Karpas-422 (cell line): ENCODE data around the gene TNFRSF18. TPM values are rescaled to one million over a fixed set of nuclear protein-coding genes. Genes with fewer than 3 reads are reported as not detected.
"Not testable (repeated sequence)": the region's sequence is repeated elsewhere in the genome, so short reads cannot be mapped to it uniquely, and the experiment has no call there.

Experiments
- DNase-seq: peaks from one replicate; pipeline ENCODE4 v3.0.0-alpha.2; 2015
- H2AFZ ChIP-seq: fragments of 200-600 bp; sonication (generic); 2 replicates; pipeline ENCODE4 v1.6.1; 2014; ENCODE audit warnings: antibody characterized with exemption, low read length, mixed read lengths
- H3K27ac ChIP-seq: fragments of 200-600 bp; sonication (generic); 2 replicates; pipeline ENCODE4 v1.5.1; 2014; ENCODE audit warnings: mild to moderate bottlenecking, low read length, moderate library complexity
- H3K27me3 ChIP-seq: fragments of 200-600 bp; sonication (generic); 2 replicates; pipeline ENCODE4 v1.6.1; 2014; ENCODE audit warnings: low read length, mixed read lengths
- H3K36me3 ChIP-seq: fragments of 200-600 bp; sonication (generic); 2 replicates; pipeline ENCODE4 v1.6.1; 2014; ENCODE audit warnings: low read length, mixed read lengths; ENCODE audit not compliant: insufficient read depth
- H3K4me1 ChIP-seq: fragments of 200-600 bp; sonication (generic); 2 replicates; pipeline ENCODE4 v1.6.1; 2014; ENCODE audit warnings: mild to moderate bottlenecking, low read length, mixed read lengths
- H3K4me2 ChIP-seq: fragments of 200-600 bp; sonication (generic); 2 replicates; pipeline ENCODE4 v1.6.1; 2014; ENCODE audit warnings: low read length, low read depth, mild to moderate bottlenecking; ENCODE audit not compliant: poor library complexity, severe bottlenecking
- H3K4me3 ChIP-seq: fragments of 200-600 bp; sonication (generic); 2 replicates; pipeline ENCODE4 v1.5.1; 2014; ENCODE audit warnings: mild to moderate bottlenecking, antibody characterized with exemption, low read length, mixed read lengths
- H3K79me2 ChIP-seq: fragments of 200-600 bp; sonication (generic); 2 replicates; pipeline ENCODE4 v1.6.1; 2014; ENCODE audit warnings: mild to moderate bottlenecking, low read length, mixed read lengths
- H3K9ac ChIP-seq: fragments of 200-600 bp; sonication (generic); 2 replicates; pipeline ENCODE4 v1.6.0; 2014; ENCODE audit warnings: low read length
- H3K9me2 ChIP-seq: fragments of 200-600 bp; sonication (generic), shearing (Covaris generic); replicated peaks from 2 replicates; pipeline ENCODE4 v1.6.0; 2014; ENCODE audit warnings: mild to moderate bottlenecking, low read length, moderate library complexity; ENCODE audit not compliant: insufficient read depth
- H3K9me3 ChIP-seq: fragments of 300-700, 200-600 bp; sonication (generic); 2 replicates; pipeline ENCODE4 v1.6.1; 2014; ENCODE audit warnings: low read length, mixed read lengths
- H4K20me1 ChIP-seq: fragments of 200-600 bp; sonication (generic); 2 replicates; pipeline ENCODE4 v1.6.1; 2014; ENCODE audit warnings: mild to moderate bottlenecking, antibody characterized with exemption, low read length, low read depth; ENCODE audit not compliant: insufficient read depth
- total RNA-seq: library from RNA; depleted of rRNA; stranded (reverse); fragments of >200 nt; shearing (Covaris generic); gene quantifications from 2 replicates; pipeline ENCODE4 v1.2.3, GENCODE V29; 2014; ENCODE audit warnings: low replicate concordance

The TNFRSF18 gene
- total RNA-seq, 1 experiment from 2014 or later, result 0.30 TPM

DNA sequence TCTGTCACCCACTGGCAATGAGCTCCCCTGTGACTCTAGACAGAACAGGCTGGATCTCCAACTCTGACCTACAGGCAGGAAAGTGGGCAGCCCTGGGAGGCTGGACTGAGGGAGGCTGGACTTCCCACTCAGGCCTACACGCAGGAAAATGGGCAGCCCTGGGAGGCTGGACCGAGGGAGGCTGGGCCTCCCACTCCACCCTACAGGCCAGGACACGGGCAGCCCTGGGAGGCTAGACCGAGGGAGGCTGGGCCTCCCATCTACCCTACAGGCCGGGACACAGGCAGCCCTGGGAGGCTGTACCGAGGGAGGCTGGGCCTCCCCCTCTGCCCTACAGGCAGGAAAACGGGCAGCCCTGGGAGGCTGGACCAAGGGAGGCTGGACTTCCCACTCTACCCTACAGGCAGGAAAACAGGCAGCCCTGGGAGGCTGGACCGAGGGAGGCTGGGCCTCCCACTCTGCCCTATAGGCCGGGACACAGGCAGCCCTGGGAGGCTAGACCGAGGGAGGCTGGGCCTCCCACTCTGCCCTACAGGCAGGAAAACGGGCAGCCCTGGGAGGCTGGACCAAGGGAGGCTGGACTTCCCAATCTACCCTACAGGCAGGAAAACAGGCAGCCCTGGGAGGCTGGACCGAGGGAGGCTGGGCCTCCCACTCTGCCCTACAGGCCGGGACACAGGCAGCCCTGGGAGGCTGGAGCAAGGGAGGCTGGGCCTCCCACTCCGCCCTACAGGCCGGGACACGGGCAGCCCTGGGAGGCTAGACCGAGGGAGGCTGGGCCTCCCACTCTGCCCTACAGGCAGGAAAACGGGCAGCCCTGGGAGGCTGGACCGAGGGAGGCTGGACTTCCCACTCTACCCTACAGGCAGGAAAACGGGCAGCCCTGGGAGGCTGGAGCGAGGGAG is 41.9 kb upstream of the TNFRSF18 start:
- not testable (repeated sequence) for H3K27me3 ChIP-seq, H3K4me3 ChIP-seq, DNase-seq, H3K9me2 ChIP-seq, H3K4me1 ChIP-seq, H3K9ac ChIP-seq, H3K27ac ChIP-seq, H3K4me2 ChIP-seq, H3K79me2 ChIP-seq, H3K9me3 ChIP-seq, H3K36me3 ChIP-seq, H2AFZ ChIP-seq
- 0 out of 2 replicates have a peak, but pooled peaks cover 13% of the 10 kb centered on the region for H4K20me1 ChIP-seq

DNA sequence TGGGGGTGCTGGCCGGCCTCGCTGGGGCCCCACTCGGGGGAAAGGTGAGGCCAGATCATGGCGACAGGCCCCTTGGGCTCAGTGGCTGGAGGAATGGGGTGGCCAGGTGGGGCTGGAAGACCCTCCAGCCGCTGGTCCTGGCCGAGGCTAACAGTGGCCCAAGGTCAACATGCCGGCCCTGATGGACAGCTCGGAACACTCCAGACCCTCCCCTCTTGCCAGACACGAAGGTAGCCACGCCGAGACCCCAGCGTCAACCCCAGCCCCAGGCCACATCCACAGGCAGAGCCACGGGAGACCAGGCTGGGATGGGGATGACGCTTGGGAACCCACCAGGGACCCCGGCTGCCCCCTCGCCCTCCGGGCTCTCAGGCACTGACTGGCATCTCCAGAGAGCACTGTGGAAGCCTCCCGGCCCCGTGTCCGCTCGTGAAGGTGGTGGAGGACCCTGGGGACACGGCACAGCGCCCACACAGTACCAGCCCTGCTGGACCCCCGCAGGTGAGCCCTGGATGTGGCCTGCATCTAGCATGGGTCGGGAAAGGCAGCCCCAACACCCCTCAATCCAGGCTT is 41.0 kb upstream of the TNFRSF18 start:
- Histone ChIP-seq H3K4me1 (no peaks in the 10 kb centered on the region), H3K79me2 (no peaks in the 10 kb centered on the region), H3K9me2 (no peaks in the 10 kb centered on the region), H4K20me1 (0 out of 2 replicates have a peak, but pooled peaks cover 13% of the 10 kb centered on the region), H3K4me3 (no peak overlapping the region), H3K27me3 (no peaks in the 10 kb centered on the region), H3K36me3 (no peaks in the 10 kb centered on the region), H3K27ac (no peak overlapping the region), H3K9ac (no peak overlapping the region), H3K4me2 (no peak overlapping the region), H2AFZ (no peak overlapping the region), H3K9me3 (no peaks in the 10 kb centered on the region)
- no peak for DNase-seq

DNA sequence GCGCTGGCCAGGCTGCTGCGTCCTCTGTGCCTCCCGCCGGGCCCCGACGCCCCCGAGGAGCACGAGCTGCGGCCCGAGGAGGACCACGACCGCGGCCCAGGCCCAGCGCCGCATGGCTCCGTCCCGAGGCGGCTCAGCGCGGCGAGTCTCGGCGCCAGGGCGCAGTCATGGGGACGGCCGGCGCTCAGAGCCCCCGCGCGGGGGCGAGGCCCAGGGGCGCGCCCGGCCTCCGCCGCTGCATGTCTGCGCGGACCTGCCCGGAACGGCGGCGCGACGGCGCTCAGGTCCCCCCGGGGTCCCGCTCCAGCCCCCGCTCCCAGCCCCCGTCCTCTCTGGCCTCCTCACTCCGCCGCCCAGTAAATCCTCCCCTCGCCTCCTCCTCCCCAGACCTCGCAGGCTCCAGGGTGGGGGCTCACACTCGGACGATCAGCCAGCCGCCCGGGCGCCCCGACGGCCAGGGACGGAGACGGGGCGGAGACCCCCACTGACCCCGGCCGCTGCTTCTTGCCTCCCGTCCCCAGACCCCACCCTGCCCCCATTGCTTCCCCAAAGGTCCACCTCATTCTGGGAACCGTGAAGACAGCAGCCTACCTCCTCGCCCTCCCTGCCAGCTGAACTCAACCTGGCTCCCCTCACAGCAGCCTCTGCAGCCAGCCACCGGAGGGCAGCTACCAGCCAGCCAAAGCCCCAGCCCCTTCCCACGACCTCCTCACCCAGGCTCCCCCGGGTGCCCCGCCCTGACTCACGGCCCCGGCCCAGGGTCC is 40.4 kb upstream of the TNFRSF18 start, which contains the start of gene C1QTNF12:
Gene C1QTNF12, minus strand, starts transcription at position 146 of the 764 bp plus-strand sequence. Its CDS starts 32 bp downstream, at position 114.
- no peaks in the 10 kb centered on the region for H3K9me3 ChIP-seq
- H3K9me2 ChIP-seq, result no peaks in the 10 kb centered on the region
- no peak within 1 kb of the TSS for H3K4me3 ChIP-seq
- no peak within 1 kb of the TSS for H3K27ac ChIP-seq
- H4K20me1 ChIP-seq, result peaks cover 13% of the 10 kb centered on the region; the same call in 1 of the 2 replicates
- no peaks in the 10 kb centered on the region for H3K36me3 ChIP-seq
- H3K27me3 ChIP-seq, result no peaks in the 10 kb centered on the region
- no peak within 1 kb of the TSS for H3K9ac ChIP-seq
- no peak within 1 kb of the TSS for H3K4me2 ChIP-seq
- no peaks in the 10 kb centered on the region for H3K79me2 ChIP-seq
- DNase-seq, result peak; percentile 63
- no peak within 1 kb of the TSS for H2AFZ ChIP-seq
- H3K4me1 ChIP-seq, result no peaks in the 10 kb centered on the region

DNA sequence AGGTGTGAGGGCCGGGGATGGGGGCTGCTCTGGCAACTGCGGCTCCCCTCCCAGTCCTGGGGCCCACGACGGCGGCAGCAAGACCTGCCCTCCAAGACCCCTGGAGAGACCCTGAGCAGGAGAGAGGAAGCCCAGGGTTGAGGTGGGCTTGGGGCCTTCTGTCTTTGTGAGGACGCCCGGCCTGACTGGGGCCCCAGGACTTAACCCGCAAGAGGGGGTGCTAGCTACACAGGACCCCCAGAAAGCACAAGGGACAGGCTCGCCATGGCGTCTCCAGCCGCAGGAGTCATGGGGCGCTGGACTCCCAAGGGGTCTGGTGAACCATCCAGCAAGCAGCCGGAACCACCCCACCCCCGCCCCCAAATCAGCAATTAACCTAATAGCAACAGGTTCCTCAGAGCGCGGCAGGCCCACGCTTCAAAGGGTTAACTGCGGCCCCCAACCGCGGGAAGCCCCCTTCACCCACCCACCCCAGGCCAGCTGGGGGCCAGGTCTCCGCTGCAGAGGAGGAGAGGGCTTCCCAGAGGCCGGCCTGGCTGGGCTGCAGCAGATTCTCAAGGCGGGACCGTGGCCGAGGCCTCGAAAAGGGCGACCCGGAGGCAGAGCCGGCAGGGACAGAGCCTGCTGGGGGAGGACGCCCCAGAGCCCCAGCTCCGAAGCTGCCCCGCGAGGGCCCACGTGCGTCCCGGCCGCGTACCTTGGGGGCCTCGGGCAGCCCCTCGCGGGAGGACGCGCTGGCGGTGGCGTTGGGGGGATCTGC is 39.6 kb upstream of the TNFRSF18 start:
- H3K4me2 ChIP-seq, result no peak overlapping the region
- H3K4me3 ChIP-seq, result no peak overlapping the region
- H3K27me3 ChIP-seq, result no peaks in the 10 kb centered on the region
- no peak for DNase-seq
- no peaks in the 10 kb centered on the region for H3K9me3 ChIP-seq
- H3K9ac ChIP-seq, result no peak overlapping the region
- H3K9me2 ChIP-seq, result no peaks in the 10 kb centered on the region
- H3K27ac ChIP-seq, result no peak overlapping the region
- no peaks in the 10 kb centered on the region for H3K4me1 ChIP-seq
- no peaks in the 10 kb centered on the region for H3K36me3 ChIP-seq
- no peak overlapping the region for H2AFZ ChIP-seq
- H4K20me1 ChIP-seq, result peaks cover 11% of the 10 kb centered on the region; the same call in 1 of the 2 replicates
- no peaks in the 10 kb centered on the region for H3K79me2 ChIP-seq

DNA sequence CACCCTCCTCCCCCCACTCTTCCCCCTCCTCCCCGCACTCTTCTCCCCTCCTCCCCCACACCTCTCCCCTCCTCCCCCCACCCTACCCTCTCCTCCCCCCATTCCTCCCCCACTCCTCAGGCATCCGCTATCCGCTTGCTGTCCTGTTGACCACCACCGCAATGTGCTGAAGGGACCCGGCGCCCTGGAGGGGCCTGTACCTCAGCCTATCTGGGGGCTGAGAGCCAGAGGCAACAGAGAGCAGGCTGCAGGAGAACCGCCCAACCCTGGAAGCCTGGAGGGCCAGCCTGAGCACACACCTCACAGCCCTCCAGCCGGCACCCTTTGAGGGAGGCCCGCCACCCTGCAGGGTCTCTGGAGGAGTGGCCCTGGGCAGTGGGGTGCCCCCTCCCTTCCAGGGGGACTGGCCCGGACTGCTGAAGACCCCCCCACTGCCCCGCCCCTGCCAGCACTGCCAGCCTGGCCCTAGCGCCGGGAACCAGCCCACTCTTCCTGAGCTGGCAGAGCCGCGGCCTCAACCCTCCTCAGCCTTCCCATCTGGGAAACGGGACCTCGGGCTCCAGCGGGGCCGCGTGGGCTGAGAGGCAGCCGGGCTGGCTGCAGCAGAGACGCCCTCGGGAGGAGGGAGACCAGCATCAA is 38.9 kb upstream of the TNFRSF18 start:
- Histone ChIP-seq H3K9me2 (no peaks in the 10 kb centered on the region), H3K4me1 (no peaks in the 10 kb centered on the region)

DNA sequence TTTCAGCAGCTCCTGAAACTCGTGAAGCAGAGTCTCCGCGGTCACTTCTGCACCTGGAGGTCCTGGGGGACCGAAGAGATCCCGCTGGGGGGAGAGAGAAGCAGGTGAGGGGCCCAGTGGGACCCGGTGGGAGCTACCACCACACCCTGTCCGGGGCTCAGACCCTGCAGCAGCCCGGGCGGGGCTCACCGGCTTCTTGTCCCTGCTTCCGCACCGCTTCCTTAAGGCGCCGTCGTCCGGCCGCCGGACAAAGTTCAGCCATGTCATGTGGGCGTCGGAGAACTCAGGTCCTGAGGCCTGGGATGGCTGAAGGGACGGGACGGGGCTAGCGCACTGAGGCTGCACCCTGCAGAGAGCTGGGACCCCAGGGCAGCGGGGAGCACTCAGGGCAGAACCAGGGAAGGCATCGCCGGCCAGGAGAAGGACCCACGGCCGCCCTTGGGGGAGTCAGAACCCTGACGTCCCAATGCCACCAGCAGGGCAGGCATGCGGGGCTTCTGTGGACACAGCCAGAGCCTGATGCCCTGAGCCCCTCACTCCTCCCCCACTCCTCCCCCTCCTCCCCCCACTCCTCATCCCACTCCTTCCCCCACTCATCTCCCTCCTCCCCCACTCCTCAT is 37.9 kb upstream of the TNFRSF18 start:
- no peak overlapping the region for H3K9ac ChIP-seq
- H3K27me3 ChIP-seq, result no peaks in the 10 kb centered on the region
- no peaks in the 10 kb centered on the region for H3K9me3 ChIP-seq
- H3K79me2 ChIP-seq, result no peaks in the 10 kb centered on the region
- H3K9me2 ChIP-seq, result no peaks in the 10 kb centered on the region
- no peaks in the 10 kb centered on the region for H3K4me1 ChIP-seq
- H2AFZ ChIP-seq, result no peak overlapping the region
- peak; percentile 57 for DNase-seq
- no peak overlapping the region for H3K27ac ChIP-seq
- H3K4me2 ChIP-seq, result no peak overlapping the region
- H3K4me3 ChIP-seq, result no peak overlapping the region
- peaks cover 5% of the 10 kb centered on the region; the same call in 1 of the 2 replicates for H4K20me1 ChIP-seq
- H3K36me3 ChIP-seq, result no peaks in the 10 kb centered on the region

More for the DNA sequence above, 38.9 kb upstream of the TNFRSF18 start:
- no peaks in the 10 kb centered on the region for H3K36me3 ChIP-seq
- no peak overlapping the region for H3K9ac ChIP-seq
- no peaks in the 10 kb centered on the region for H3K9me3 ChIP-seq
- no peaks in the 10 kb centered on the region for H3K79me2 ChIP-seq
- H2AFZ ChIP-seq, result no peak overlapping the region
- DNase-seq, result no peak
- H3K4me3 ChIP-seq, result no peak overlapping the region
- H3K27ac ChIP-seq, result no peak overlapping the region
- no peaks in the 10 kb centered on the region for H3K27me3 ChIP-seq
- no peak overlapping the region for H3K4me2 ChIP-seq
- peaks cover 5% of the 10 kb centered on the region; the same call in 1 of the 2 replicates for H4K20me1 ChIP-seq

DNA sequence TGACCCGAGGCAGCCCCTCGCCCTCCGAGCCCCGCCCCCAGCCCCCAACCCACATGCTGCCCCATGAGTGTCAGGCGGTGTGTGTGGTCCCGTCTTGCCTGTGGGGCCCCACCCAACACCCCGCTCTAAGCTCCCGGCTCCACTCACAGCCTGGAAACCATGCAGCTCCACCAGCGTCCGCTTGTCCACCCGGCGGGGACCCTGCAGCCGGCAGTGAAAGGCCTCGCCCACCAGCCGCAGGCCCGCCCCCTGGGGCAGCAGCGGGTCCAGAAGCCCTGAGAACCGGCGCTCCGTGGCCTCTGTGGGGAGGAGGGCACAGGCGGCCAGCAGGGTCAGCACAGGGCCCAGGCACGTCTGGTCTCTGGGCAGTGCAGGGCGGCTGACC is 37.4 kb upstream of the TNFRSF18 start:
- H3K4me3 ChIP-seq, result no peak overlapping the region
- no peak overlapping the region for H3K27ac ChIP-seq
- peaks cover 5% of the 10 kb centered on the region; the same call in 1 of the 2 replicates for H4K20me1 ChIP-seq
- no peaks in the 10 kb centered on the region for H3K4me1 ChIP-seq
- no peaks in the 10 kb centered on the region for H3K27me3 ChIP-seq
- H2AFZ ChIP-seq, result no peak overlapping the region
- no peak overlapping the region for H3K4me2 ChIP-seq
- no peaks in the 10 kb centered on the region for H3K9me3 ChIP-seq
- H3K9me2 ChIP-seq, result no peaks in the 10 kb centered on the region
- no peaks in the 10 kb centered on the region for H3K79me2 ChIP-seq
- DNase-seq, result no peak
- H3K9ac ChIP-seq, result no peak overlapping the region
- no peaks in the 10 kb centered on the region for H3K36me3 ChIP-seq
